HepG2 (cell line): ENCODE measurements around the gene TAS1R1. TPM values are rescaled to one million over a fixed set of nuclear protein-coding genes. Genes with fewer than 3 reads are reported as not detected.

ENCODE experiments used
- CHD2 ChIP-seq: IDR thresholded peaks from 2 replicates; pipeline ENCODE4 v1.6.1; 2011; ENCODE audit warnings: low read depth, low read length, improper control_type of control experiment
- GMEB1 ChIP-seq: sonication (generic); formaldehyde crosslinking; IDR thresholded peaks from 2 replicates; pipeline ENCODE4 v1.5.1; 2020; ENCODE audit warnings: missing genetic modification reagents, mild to moderate bottlenecking, borderline replicate concordance
- IKZF5 ChIP-seq: IDR thresholded peaks from 2 replicates; pipeline ENCODE4 v1.6.1; 2018; ENCODE audit warnings: missing genetic modification reagents, mild to moderate bottlenecking, missing compliant biosample characterization
- MXD3 ChIP-seq: IDR thresholded peaks from 2 replicates; pipeline ENCODE4 v1.6.1; 2016; ENCODE audit warnings: mild to moderate bottlenecking, missing biosample characterization, missing genetic modification reagents
- NKX3-1 ChIP-seq: sonication (generic); formaldehyde crosslinking; IDR thresholded peaks from 2 replicates; pipeline ENCODE4 v1.5.0; 2020; ENCODE audit warnings: missing genetic modification reagents
- POLR2G ChIP-seq: fragments of 200-400 bp; formaldehyde crosslinking; IDR thresholded peaks from 2 replicates; pipeline ENCODE4 v1.6.1; 2018; ENCODE audit warnings: mild to moderate bottlenecking, low read depth, low read length, moderate library complexity
- REST ChIP-seq, 2 experiments: IDR thresholded peaks; 2 replicates each; pipeline ENCODE4 v1.6.1; 2011 to 2012; ENCODE audit warnings: low read length in 2 of 2, borderline replicate concordance in 1 of 2, low read depth in 1 of 2, mild to moderate bottlenecking in 1 of 2, moderate library complexity in 1 of 2
- TAF1 ChIP-seq: sonication (generic); formaldehyde crosslinking; IDR thresholded peaks from 2 replicates; pipeline ENCODE4 v1.4.0; 2020; ENCODE audit warnings: missing genetic modification reagents
- THYN1 ChIP-seq: sonication (generic); formaldehyde crosslinking; IDR thresholded peaks from 2 replicates; pipeline ENCODE4 v1.8.1; 2023; ENCODE audit warnings: low read depth, mild to moderate bottlenecking, moderate library complexity, missing genetic modification reagents, borderline replicate concordance
- ZBTB39 ChIP-seq: sonication (generic); formaldehyde crosslinking; IDR thresholded peaks from 2 replicates; pipeline ENCODE4 v1.5.0; 2020; ENCODE audit warnings: missing genetic modification reagents
- ZNF678 ChIP-seq: sonication (generic); formaldehyde crosslinking; IDR thresholded peaks from 2 replicates; pipeline ENCODE4 v1.4.0; 2020; ENCODE audit warnings: mild to moderate bottlenecking, missing genetic modification reagents
- ZSCAN5A ChIP-seq: sonication (generic); formaldehyde crosslinking; IDR thresholded peaks from 2 replicates; pipeline ENCODE4 v1.8.0; 2022; ENCODE audit warnings: mild to moderate bottlenecking, missing genetic modification reagents, borderline replicate concordance
- polyA plus RNA-seq, 8 experiments: library from polyadenylated mRNA; depleted of rRNA in 3 of 8; stranded (reverse) in 7 of 8; unstranded in 1 of 8; fragments of >200 nt; fragmentation: Illumina TruSeq in 4 of 8; extraction: Trizol in 4 of 8; gene quantifications; 2 replicates each; pipeline versions ENCODE4 v1.2.1 to v1.2.3, GENCODE V29; 2011 to 2016; ENCODE audit warnings: low read depth in 4 of 8, missing spikeins in 1 of 8, mixed read lengths in 1 of 8; ENCODE audit not compliant: insufficient read depth in 1 of 8
- total RNA-seq, 5 experiments: library from RNA; depleted of rRNA; stranded (reverse); fragments of >200 nt; fragmentation: Illumina TruSeq; extraction: Trizol; gene quantifications; 2 replicates each; pipeline ENCODE4 v1.2.3, GENCODE V29; 2016; ENCODE audit warnings: low read depth in 1 of 5
- TF ChIP-seq, protein P1 (sequence below): sonication (generic); formaldehyde crosslinking; IDR thresholded peaks from 2 replicates; pipeline ENCODE4 v1.4.0; 2020; ENCODE audit warnings: missing genetic modification reagents, borderline replicate concordance

Gene TAS1R1
- total and polyA plus RNA-seq, 2 of the 13 experiments (the other 11 are each of a cell fraction or from before 2014, with no cell fraction given) = 1.4 to 1.6 TPM

GRCh38 chr1:6602669-6603237, 47.6 kb downstream of the TAS1R1 start, which contains the start of gene KLHL21 (continued):
- TF ChIP-seq IKZF5 (peak; percentile 54; the same call in 1 of the 2 replicates), THYN1 (0 out of 2 replicates have a peak, but pooled peaks have one; percentile 59), GMEB1 (CRISPR knock-in tag) (0 out of 2 replicates have a peak, but pooled peaks have one; percentile 54), ZSCAN5A (peak; percentile 48; the same call in 1 of the 2 replicates), TAF1 (CRISPR knock-in tag) (peak; percentile 88), ZBTB39 (CRISPR knock-in tag) (no peak; the same call in 1 of the 2 replicates), CHD2 (0 out of 2 replicates have a peak, but pooled peaks have one; percentile 7), MXD3 (CRISPR knock-in tag) (peak; percentile 74; the same call in 1 of the 2 replicates), ZNF678 (0 out of 2 replicates have a peak, but pooled peaks have one; percentile 46), POLR2G (peak; percentile 98), NKX3-1 (peak; percentile 7; the same call in 1 of the 2 replicates), REST (IDR thresholded peaks at IDR 0.05; ENCODE audit: borderline replicate concordance in 1 of 2, low read depth in 1 of 2, low read length in 2 of 2) (0 out of 4 replicates have a peak, but pooled peaks of 1 of the 2 experiments have one; percentile 44)
- TF ChIP-seq, protein P1, sequence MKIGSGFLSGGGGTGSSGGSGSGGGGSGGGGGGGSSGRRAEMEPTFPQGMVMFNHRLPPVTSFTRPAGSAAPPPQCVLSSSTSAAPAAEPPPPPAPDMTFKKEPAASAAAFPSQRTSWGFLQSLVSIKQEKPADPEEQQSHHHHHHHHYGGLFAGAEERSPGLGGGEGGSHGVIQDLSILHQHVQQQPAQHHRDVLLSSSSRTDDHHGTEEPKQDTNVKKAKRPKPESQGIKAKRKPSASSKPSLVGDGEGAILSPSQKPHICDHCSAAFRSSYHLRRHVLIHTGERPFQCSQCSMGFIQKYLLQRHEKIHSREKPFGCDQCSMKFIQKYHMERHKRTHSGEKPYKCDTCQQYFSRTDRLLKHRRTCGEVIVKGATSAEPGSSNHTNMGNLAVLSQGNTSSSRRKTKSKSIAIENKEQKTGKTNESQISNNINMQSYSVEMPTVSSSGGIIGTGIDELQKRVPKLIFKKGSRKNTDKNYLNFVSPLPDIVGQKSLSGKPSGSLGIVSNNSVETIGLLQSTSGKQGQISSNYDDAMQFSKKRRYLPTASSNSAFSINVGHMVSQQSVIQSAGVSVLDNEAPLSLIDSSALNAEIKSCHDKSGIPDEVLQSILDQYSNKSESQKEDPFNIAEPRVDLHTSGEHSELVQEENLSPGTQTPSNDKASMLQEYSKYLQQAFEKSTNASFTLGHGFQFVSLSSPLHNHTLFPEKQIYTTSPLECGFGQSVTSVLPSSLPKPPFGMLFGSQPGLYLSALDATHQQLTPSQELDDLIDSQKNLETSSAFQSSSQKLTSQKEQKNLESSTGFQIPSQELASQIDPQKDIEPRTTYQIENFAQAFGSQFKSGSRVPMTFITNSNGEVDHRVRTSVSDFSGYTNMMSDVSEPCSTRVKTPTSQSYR (CRISPR knock-in tag) = no peak
